ENCODE data around the gene ALOX12. TPM values are rescaled to one million over a fixed set of nuclear protein-coding genes. Genes with fewer than 3 reads are reported as not detected.

Gene ALOX12
- total and polyA plus RNA-seq, 2 experiments from 2014 or later, result 0.31 TPM; not detected in 1

GRCh38 chr17:7016418-7016817 lies 20.6 kb downstream of the ALOX12 start:
- no peaks in the 10 kb centered on the region for H3K9me2 ChIP-seq (ENCODE audit: insufficient read depth)
- H3K4me1 ChIP-seq (ENCODE audit: insufficient read depth), result peaks cover 30% of the 10 kb centered on the region; the same call in 1 of the 2 replicates
- no peaks in the 10 kb centered on the region for H3K9me3 ChIP-seq (ENCODE audit: low read depth)
- no peaks in the 10 kb centered on the region for H3K36me3 ChIP-seq (ENCODE audit: low read depth)
- peaks cover 40% of the 10 kb centered on the region for H3K79me2 ChIP-seq (ENCODE audit: insufficient read depth)
- 70 to 85% methylated on average over 3 of the region's 3 CpGs for WGBS, 2 experiments (ENCODE audit: low coverage in 1 of 2, low lambda C conversion rate in 2 of 2, missing lambda C conversion rate in 2 of 2)
- TF ChIP-seq EZH2 (IDR thresholded peaks at IDR 0.05; ENCODE audit: insufficient read depth, poor library complexity, severe bottlenecking), result no peak
- TF ChIP-seq EZH2phosphoT487 (IDR thresholded peaks at IDR 0.05; ENCODE audit: insufficient read depth, low read depth), result no peak
- H3K4me2 ChIP-seq (ENCODE audit: unreplicated experiment), result no peak overlapping the region
- no peaks in the 10 kb centered on the region for H4K20me1 ChIP-seq (ENCODE audit: insufficient read depth)
- peaks cover 21% of the 10 kb centered on the region for H3F3A ChIP-seq (ENCODE audit: insufficient read depth)
- peak overlapping the region; percentile 95; the same call in 1 of the 2 replicates for H3K4me3 ChIP-seq
- in situ Hi-C loops (cut with MboI), result no loop called here
- no peak for DNase-seq
- H2AFZ ChIP-seq, result no peak overlapping the region
- no peaks in the 10 kb centered on the region for H3K27me3 ChIP-seq (replicated peaks; ENCODE audit: insufficient read depth)
- peak overlapping the region; percentile 93 for H3K27ac ChIP-seq
- H3K9ac ChIP-seq, result peak overlapping the region; percentile 94; the same call in 1 of the 2 replicates

GRCh38 chr17:7016886-7017826 lies 21.3 kb downstream of the ALOX12 start:
- Histone ChIP-seq H3K4me1 (ENCODE audit: insufficient read depth) (peaks cover 33% of the 10 kb centered on the region; the same call in 1 of the 2 replicates), H3K27ac (no peak overlapping the region), H3K79me2 (ENCODE audit: insufficient read depth) (peaks cover 32% of the 10 kb centered on the region), H3K9me2 (ENCODE audit: insufficient read depth) (no peaks in the 10 kb centered on the region), H3K9me3 (ENCODE audit: low read depth) (no peaks in the 10 kb centered on the region), H3K9ac (peak overlapping the region; percentile 84; the same call in 1 of the 2 replicates), H3K27me3 (replicated peaks; ENCODE audit: insufficient read depth) (no peaks in the 10 kb centered on the region), H4K20me1 (ENCODE audit: insufficient read depth) (no peaks in the 10 kb centered on the region), H3K4me2 (ENCODE audit: unreplicated experiment) (peak overlapping the region; percentile 1), H3F3A (ENCODE audit: insufficient read depth) (peaks cover 21% of the 10 kb centered on the region), H2AFZ (no peak overlapping the region), H3K4me3 (no peak overlapping the region), H3K36me3 (ENCODE audit: low read depth) (no peaks in the 10 kb centered on the region)
- in situ Hi-C loops (cut with MboI), result no loop called here
- TF ChIP-seq EZH2 (IDR thresholded peaks at IDR 0.05; ENCODE audit: insufficient read depth, poor library complexity, severe bottlenecking) (no peak), EZH2phosphoT487 (IDR thresholded peaks at IDR 0.05; ENCODE audit: insufficient read depth, low read depth) (no peak)
- no peak for DNase-seq
- 63 to 66% methylated on average over 20 of the region's 20 CpGs for WGBS, 2 experiments (ENCODE audit: low coverage in 1 of 2, low lambda C conversion rate in 2 of 2, missing lambda C conversion rate in 2 of 2)

GRCh38 chr17:7017827-7018200 lies 22.0 kb downstream of the ALOX12 start:
- in situ Hi-C loops (cut with MboI), result no loop called here
- Histone ChIP-seq H3K36me3 (ENCODE audit: low read depth) (no peaks in the 10 kb centered on the region), H3K9me3 (ENCODE audit: low read depth) (no peaks in the 10 kb centered on the region), H3K79me2 (ENCODE audit: insufficient read depth) (peaks cover 27% of the 10 kb centered on the region), H3F3A (ENCODE audit: insufficient read depth) (peaks cover 21% of the 10 kb centered on the region), H3K4me1 (ENCODE audit: insufficient read depth) (peaks cover 33% of the 10 kb centered on the region; the same call in 1 of the 2 replicates), H3K9ac (peak overlapping the region; percentile 84), H3K4me2 (ENCODE audit: unreplicated experiment) (peak overlapping the region; percentile 1), H3K27me3 (replicated peaks; ENCODE audit: insufficient read depth) (no peaks in the 10 kb centered on the region), H2AFZ (peak overlapping the region; percentile 89), H3K9me2 (ENCODE audit: insufficient read depth) (no peaks in the 10 kb centered on the region), H4K20me1 (ENCODE audit: insufficient read depth) (no peaks in the 10 kb centered on the region), H3K27ac (peak overlapping the region; percentile 44), H3K4me3 (no peak overlapping the region)
- no peak for DNase-seq
- TF ChIP-seq EZH2phosphoT487 (IDR thresholded peaks at IDR 0.05; ENCODE audit: insufficient read depth, low read depth) (no peak), EZH2 (IDR thresholded peaks at IDR 0.05; ENCODE audit: insufficient read depth, poor library complexity, severe bottlenecking) (no peak)
- WGBS, 2 experiments (ENCODE audit: low coverage in 1 of 2, low lambda C conversion rate in 2 of 2, missing lambda C conversion rate in 2 of 2), result 33 to 50% methylated on average over 9 to 12 of the region's 12 CpGs

GRCh38 chr17:7018331-7018964 lies 22.6 kb downstream of the ALOX12 start:
- Histone ChIP-seq H3K27me3 (replicated peaks; ENCODE audit: insufficient read depth) (no peaks in the 10 kb centered on the region), H3K9me2 (ENCODE audit: insufficient read depth) (no peaks in the 10 kb centered on the region), H3K9me3 (ENCODE audit: low read depth) (no peaks in the 10 kb centered on the region), H4K20me1 (ENCODE audit: insufficient read depth) (no peaks in the 10 kb centered on the region), H3K4me2 (ENCODE audit: unreplicated experiment) (peak overlapping the region; percentile 98), H3K4me3 (peak overlapping the region; percentile 68), H3K36me3 (ENCODE audit: low read depth) (no peaks in the 10 kb centered on the region), H3K4me1 (ENCODE audit: insufficient read depth) (peaks cover 33% of the 10 kb centered on the region; the same call in 1 of the 2 replicates), H3K9ac (peak overlapping the region; percentile 84), H3K79me2 (ENCODE audit: insufficient read depth) (peaks cover 21% of the 10 kb centered on the region), H3F3A (ENCODE audit: insufficient read depth) (peaks cover 19% of the 10 kb centered on the region), H2AFZ (peak overlapping the region; percentile 89), H3K27ac (peak overlapping the region; percentile 44)
- in situ Hi-C loops (cut with MboI), result no loop called here
- DNase-seq, result peak; percentile 58
- WGBS, 2 experiments (ENCODE audit: low coverage in 1 of 2, low lambda C conversion rate in 2 of 2, missing lambda C conversion rate in 2 of 2), result 27 to 43% methylated on average over 9 to 10 of the region's 10 CpGs
- TF ChIP-seq EZH2 (IDR thresholded peaks at IDR 0.05; ENCODE audit: insufficient read depth, poor library complexity, severe bottlenecking) (no peak), EZH2phosphoT487 (IDR thresholded peaks at IDR 0.05; ENCODE audit: insufficient read depth, low read depth) (no peak)

All from GM23248 (cell line).